OCI-LY7 (cell line): ENCODE data around the gene RAX.

ENCODE experiments used
- EZH2phosphoT487 ChIP-seq: fragments of 200-600 bp; sonication (generic); IDR thresholded peaks from 2 replicates; pipeline ENCODE4 v1.6.1; 2018; ENCODE audit warnings: low read depth, borderline replicate concordance, mild to moderate bottlenecking, mixed run types, antibody characterized with exemption, low read length, moderate library complexity, mixed read lengths
- TF ChIP-seq, protein P1 (sequence below): fragments of 200-600 bp; sonication (generic); conservative IDR thresholded peaks from 2 replicates; pipeline ENCODE4 v1.5.1; 2014; ENCODE audit warnings: mild to moderate bottlenecking, antibody characterized with exemption, low read length, moderate library complexity, mixed read lengths

DNA sequence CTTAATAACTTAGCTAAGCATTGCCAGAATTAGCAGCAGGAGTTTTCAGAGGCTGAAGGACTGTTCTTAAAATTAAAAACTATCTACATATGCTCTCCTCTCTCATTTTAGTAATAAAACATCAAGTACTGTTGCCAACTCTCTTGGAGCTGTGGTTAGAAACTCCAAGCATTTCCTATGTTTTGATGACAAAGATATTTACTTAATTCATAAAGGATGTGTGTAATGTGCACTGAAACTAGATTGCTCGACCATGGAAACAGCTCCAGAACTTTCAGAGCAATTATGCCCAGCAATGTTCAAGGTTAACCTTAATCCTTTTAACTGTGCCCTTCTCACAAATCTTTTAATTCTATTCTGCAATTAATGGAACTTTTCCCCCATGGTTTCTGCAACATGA is 44.9 kb downstream of the RAX start:
- no peak for TF ChIP-seq EZH2phosphoT487
- TF ChIP-seq, protein P1, sequence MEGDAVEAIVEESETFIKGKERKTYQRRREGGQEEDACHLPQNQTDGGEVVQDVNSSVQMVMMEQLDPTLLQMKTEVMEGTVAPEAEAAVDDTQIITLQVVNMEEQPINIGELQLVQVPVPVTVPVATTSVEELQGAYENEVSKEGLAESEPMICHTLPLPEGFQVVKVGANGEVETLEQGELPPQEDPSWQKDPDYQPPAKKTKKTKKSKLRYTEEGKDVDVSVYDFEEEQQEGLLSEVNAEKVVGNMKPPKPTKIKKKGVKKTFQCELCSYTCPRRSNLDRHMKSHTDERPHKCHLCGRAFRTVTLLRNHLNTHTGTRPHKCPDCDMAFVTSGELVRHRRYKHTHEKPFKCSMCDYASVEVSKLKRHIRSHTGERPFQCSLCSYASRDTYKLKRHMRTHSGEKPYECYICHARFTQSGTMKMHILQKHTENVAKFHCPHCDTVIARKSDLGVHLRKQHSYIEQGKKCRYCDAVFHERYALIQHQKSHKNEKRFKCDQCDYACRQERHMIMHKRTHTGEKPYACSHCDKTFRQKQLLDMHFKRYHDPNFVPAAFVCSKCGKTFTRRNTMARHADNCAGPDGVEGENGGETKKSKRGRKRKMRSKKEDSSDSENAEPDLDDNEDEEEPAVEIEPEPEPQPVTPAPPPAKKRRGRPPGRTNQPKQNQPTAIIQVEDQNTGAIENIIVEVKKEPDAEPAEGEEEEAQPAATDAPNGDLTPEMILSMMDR: no peak
